Mesendoderm (in vitro differentiated cells): ENCODE results near the gene GMDS.
"Not testable (repeated sequence)": the region's sequence is repeated elsewhere in the genome, so short reads cannot be mapped to it uniquely, and the experiment has no call there.

Experiments
- DNase-seq: peaks from one replicate; pipeline ENCODE4 v3.0.0; 2013
- H2AK5ac ChIP-seq: 2 replicates; pipeline ENCODE4 v1.6.1; 2013; ENCODE audit warnings: low read length, inconsistent platforms
- H2BK120ac ChIP-seq: 2 replicates; pipeline ENCODE4 v1.6.1; 2013; ENCODE audit warnings: low read depth, mild to moderate bottlenecking, low read length, moderate library complexity, mixed read lengths
- H2BK15ac ChIP-seq: replicated peaks from 2 replicates; pipeline ENCODE4 v1.6.1; 2013; ENCODE audit warnings: low read depth, mild to moderate bottlenecking, moderate library complexity
- H2BK5ac ChIP-seq: 2 replicates; pipeline ENCODE4 v1.6.1; 2013; ENCODE audit warnings: low read length, inconsistent platforms
- H3K18ac ChIP-seq: 2 replicates; pipeline ENCODE4 v1.6.1; 2013; ENCODE audit warnings: mild to moderate bottlenecking, low read length, mixed read lengths
- H3K23ac ChIP-seq: one replicate; pipeline ENCODE4 v1.6.1; 2013; ENCODE audit warnings: low read length
- H3K27ac ChIP-seq: 2 replicates; pipeline ENCODE4 v1.5.1; 2013; ENCODE audit warnings: low read depth, mild to moderate bottlenecking, inconsistent platforms, low read length, moderate library complexity
- H3K27me3 ChIP-seq: 2 replicates; pipeline ENCODE4 v1.6.1; 2013; ENCODE audit warnings: low read length, control low read depth, mild to moderate bottlenecking, inconsistent platforms; ENCODE audit not compliant: insufficient read depth, poor library complexity
- H3K36me3 ChIP-seq: 2 replicates; pipeline ENCODE4 v1.6.1; 2013; ENCODE audit warnings: low read length, inconsistent platforms; ENCODE audit not compliant: control insufficient read depth, insufficient read depth
- H3K4ac ChIP-seq: one replicate; pipeline ENCODE4 v1.6.1; 2013; ENCODE audit warnings: low read depth, mild to moderate bottlenecking, low read length, moderate library complexity
- H3K4me1 ChIP-seq: 2 replicates; pipeline ENCODE4 v1.6.1; 2013; ENCODE audit warnings: low read depth, low read length, inconsistent platforms; ENCODE audit not compliant: control insufficient read depth
- H3K4me2 ChIP-seq: 2 replicates; pipeline ENCODE4 v1.6.1; 2013; ENCODE audit warnings: low read length
- H3K4me3 ChIP-seq: 2 replicates; pipeline ENCODE4 v1.5.1; 2013; ENCODE audit warnings: mild to moderate bottlenecking, low read length
- H3K56ac ChIP-seq: one replicate; pipeline ENCODE4 v1.6.1; 2013; ENCODE audit warnings: low read length
- H3K79me1 ChIP-seq: 2 replicates; pipeline ENCODE4 v1.6.1; 2013; ENCODE audit warnings: low read length, inconsistent platforms
- H3K79me2 ChIP-seq: 2 replicates; pipeline ENCODE4 v1.6.1; 2013; ENCODE audit warnings: mild to moderate bottlenecking, low read length; ENCODE audit not compliant: control insufficient read depth, insufficient read depth
- H3K9ac ChIP-seq: 2 replicates; pipeline ENCODE4 v1.6.1; 2013; ENCODE audit warnings: low read length, inconsistent platforms
- H4K5ac ChIP-seq: one replicate; pipeline ENCODE4 v1.6.1; 2013; ENCODE audit warnings: low read length
- H4K8ac ChIP-seq: one replicate; pipeline ENCODE4 v1.6.1; 2013; ENCODE audit warnings: low read depth, mild to moderate bottlenecking, control low read depth, low read length, moderate library complexity
- WGBS: extraction: QIAGEN DNeasy Blood & Tissue Kit; methylation state at CpG from one replicate; pipeline ENCODE4 v1.1.7; 2013; ENCODE audit warnings: low lambda C conversion rate, missing lambda C conversion rate; ENCODE audit not compliant: insufficient coverage; ENCODE audit errors: extremely low coverage; 5-methylcytosine and 5-hydroxymethylcytosine counted together

The GMDS gene

DNA sequence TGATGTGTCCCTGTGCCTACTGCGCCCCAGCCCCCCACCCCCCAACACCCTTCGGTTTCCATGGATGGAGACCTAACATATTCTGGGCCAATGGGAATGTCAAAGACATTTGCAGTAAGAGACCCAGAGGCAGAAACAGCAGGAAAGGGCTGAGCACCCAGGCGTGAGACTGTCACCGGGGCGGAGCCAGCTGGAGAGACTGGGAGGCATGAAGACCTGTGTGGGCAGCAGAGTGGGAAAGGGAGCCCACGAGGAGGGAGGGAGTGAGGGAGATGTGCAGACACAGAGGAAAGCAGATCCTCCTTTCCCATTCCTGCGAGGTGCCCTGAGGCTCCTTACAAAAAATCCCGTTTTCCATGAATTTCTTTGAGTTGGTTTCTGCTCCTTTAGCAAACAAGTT lies 485.5 kb downstream of the GMDS start:
- Histone ChIP-seq H2BK5ac (no peak overlapping the region), H2AK5ac (no peak overlapping the region), H2BK120ac (no peak overlapping the region), H3K4ac (no peak overlapping the region), H3K9ac (no peak overlapping the region), H2BK15ac (no peak overlapping the region), H3K79me1 (no peaks in the 10 kb centered on the region), H3K79me2 (no peaks in the 10 kb centered on the region), H4K5ac (no peak overlapping the region), H3K56ac (no peak overlapping the region), H3K23ac (no peak overlapping the region), H3K27ac (no peak overlapping the region), H3K4me1 (peaks cover 3% of the 10 kb centered on the region), H3K4me3 (no peak overlapping the region), H3K36me3 (no peaks in the 10 kb centered on the region), H3K27me3 (no peaks in the 10 kb centered on the region), H3K4me2 (no peak overlapping the region), H3K18ac (no peak overlapping the region), H4K8ac (no peak overlapping the region)
- no peak for DNase-seq
- no CpG with 5 or more reads among the region's 8 CpGs for WGBS

DNA sequence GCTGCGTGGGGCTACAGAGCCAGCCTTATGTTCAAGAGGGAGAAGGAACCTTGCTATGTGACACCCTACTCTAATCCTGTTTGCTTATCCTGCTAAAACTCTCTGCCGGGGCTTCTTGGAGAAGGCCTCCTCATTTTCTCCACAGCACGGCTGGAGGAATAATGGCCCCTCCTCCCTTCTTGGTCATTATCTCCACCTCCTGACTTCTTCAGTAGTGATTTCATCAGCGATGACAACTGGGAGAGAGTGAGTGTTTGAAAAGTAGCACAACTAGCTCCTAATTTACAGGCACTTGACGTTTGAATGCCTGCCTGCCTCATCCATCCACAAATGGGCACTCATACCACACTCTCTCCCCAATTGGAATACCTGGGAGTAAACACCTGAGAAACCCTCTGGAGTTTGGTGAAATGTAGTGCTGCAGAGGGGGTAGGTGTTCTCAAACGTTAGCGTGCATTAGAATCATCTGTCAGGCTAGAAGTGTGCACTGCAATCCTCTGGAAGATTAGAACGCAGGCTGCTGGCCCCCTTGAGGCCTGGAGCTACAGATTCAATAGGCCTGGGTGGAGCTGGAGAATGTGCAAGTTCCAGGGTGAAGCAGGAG lies 487.2 kb downstream of the GMDS start:
- no peak overlapping the region for H3K4ac ChIP-seq
- H3K56ac ChIP-seq = no peak overlapping the region
- no peak overlapping the region for H2BK5ac ChIP-seq
- H4K5ac ChIP-seq = no peak overlapping the region
- H3K27me3 ChIP-seq = no peaks in the 10 kb centered on the region
- H3K9ac ChIP-seq = no peak overlapping the region
- H4K8ac ChIP-seq = no peak overlapping the region
- no peak overlapping the region for H2BK120ac ChIP-seq
- WGBS = no CpG with 5 or more reads among the region's 8 CpGs
- no peak overlapping the region for H3K4me2 ChIP-seq
- no peak overlapping the region for H2BK15ac ChIP-seq
- H3K79me1 ChIP-seq = no peaks in the 10 kb centered on the region
- no peak overlapping the region for H2AK5ac ChIP-seq
- no peak overlapping the region for H3K4me3 ChIP-seq
- H3K4me1 ChIP-seq = peaks cover 3% of the 10 kb centered on the region
- H3K79me2 ChIP-seq = no peaks in the 10 kb centered on the region
- no peak overlapping the region for H3K23ac ChIP-seq
- no peak overlapping the region for H3K27ac ChIP-seq
- no peaks in the 10 kb centered on the region for H3K36me3 ChIP-seq
- H3K18ac ChIP-seq = no peak overlapping the region
- peak; percentile 91 for DNase-seq

DNA sequence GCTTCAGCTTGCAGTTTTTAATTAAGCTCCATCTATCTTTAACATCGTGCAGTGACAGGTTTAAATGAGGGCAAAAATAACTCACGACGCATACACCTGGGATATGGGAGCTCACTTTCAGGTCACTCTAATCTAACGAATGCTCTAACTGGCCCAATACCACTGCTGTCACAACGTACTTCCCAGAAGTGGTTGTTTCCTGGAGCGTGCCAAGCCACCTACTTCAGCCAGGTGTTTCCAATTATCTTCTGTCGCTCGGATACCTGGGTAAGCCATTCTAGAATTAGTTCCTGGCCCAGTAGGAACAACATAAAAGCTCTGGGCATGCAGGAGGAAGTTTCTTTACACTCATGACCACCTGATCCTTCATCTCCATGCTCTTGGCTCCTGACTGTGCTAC lies 488.3 kb downstream of the GMDS start:
- no peaks in the 10 kb centered on the region for H3K27me3 ChIP-seq
- WGBS = no CpG with 5 or more reads among the region's 8 CpGs
- H3K9ac ChIP-seq = no peak overlapping the region
- H3K23ac ChIP-seq = no peak overlapping the region
- no peaks in the 10 kb centered on the region for H3K79me1 ChIP-seq
- no peak overlapping the region for H4K8ac ChIP-seq
- H2BK5ac ChIP-seq = no peak overlapping the region
- H3K56ac ChIP-seq = no peak overlapping the region
- no peak overlapping the region for H2AK5ac ChIP-seq
- no peak overlapping the region for H3K18ac ChIP-seq
- DNase-seq = no peak
- H3K36me3 ChIP-seq = no peaks in the 10 kb centered on the region
- no peak overlapping the region for H3K4ac ChIP-seq
- no peak overlapping the region for H3K4me2 ChIP-seq
- no peak overlapping the region for H2BK15ac ChIP-seq
- no peak overlapping the region for H3K4me3 ChIP-seq
- no peaks in the 10 kb centered on the region for H3K79me2 ChIP-seq
- H2BK120ac ChIP-seq = no peak overlapping the region
- H3K27ac ChIP-seq = no peak overlapping the region
- peaks cover 3% of the 10 kb centered on the region for H3K4me1 ChIP-seq
- H4K5ac ChIP-seq = no peak overlapping the region

DNA sequence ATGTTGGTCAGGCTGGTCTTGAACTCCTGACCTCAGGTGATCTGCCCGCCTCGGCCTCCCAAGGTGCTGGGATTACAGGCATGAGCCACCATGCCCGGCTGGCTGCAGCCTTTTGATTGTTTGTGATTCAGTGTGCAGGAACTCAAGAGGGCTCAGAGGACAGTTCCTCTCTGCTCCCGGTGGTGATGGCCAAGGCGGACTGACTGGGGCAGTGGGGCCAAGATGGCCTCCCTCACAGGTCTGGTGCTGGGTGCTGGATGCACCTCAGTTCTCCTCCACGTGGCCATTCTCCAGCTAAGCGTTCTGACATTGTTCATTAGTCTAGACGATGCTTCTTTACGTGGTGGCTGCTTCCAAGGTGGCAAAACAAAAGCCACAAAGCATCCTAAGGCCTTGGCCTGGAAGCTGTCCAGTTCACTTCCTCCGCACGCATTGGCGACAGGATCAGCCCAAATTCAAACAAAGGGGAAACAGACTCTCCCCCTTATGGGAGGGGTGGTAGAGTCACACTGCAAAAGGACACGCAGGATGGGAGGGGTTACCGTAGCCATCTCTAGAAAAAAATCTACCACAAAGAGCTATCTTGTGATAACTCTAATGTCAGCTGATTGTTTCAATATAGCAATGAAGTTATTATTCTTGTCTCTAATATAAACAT lies 488.8 kb downstream of the GMDS start:
- Histone ChIP-seq H3K23ac (no peak overlapping the region), H3K4ac (no peak overlapping the region), H3K4me1 (peaks cover 3% of the 10 kb centered on the region), H4K5ac (no peak overlapping the region), H4K8ac (no peak overlapping the region), H2BK120ac (no peak overlapping the region), H2BK5ac (no peak overlapping the region), H3K27ac (no peak overlapping the region), H3K56ac (no peak overlapping the region), H3K27me3 (no peaks in the 10 kb centered on the region), H2BK15ac (no peak overlapping the region), H3K79me1 (no peaks in the 10 kb centered on the region), H3K79me2 (no peaks in the 10 kb centered on the region), H3K18ac (no peak overlapping the region), H3K4me3 (no peak overlapping the region), H2AK5ac (no peak overlapping the region), H3K36me3 (no peaks in the 10 kb centered on the region), H3K9ac (no peak overlapping the region), H3K4me2 (no peak overlapping the region)
- DNase-seq = no peak
- WGBS = no CpG with 5 or more reads among the region's 14 CpGs

DNA sequence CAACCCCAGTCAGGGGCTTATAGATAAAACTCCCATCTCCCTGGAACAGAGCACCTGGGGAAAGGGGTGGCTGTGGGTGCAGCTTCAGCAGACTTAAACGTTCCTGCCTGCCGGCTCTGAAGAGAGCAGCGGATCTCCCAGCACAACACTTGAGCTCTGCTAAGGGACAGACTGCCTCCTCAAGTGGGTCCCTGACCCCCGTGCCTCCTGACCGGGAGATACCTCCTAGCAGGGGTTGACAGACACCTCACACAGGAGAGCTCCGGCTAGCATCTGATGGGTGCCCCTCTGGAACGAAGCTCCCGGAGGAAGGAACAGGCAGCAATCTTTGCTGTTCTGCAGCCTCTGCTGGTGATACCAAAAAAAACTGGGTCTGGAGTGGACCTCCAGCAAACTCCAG lies 494.3 kb downstream of the GMDS start:
- no CpG with 5 or more reads among the region's 8 CpGs for WGBS
- not testable (repeated sequence) for H2BK5ac ChIP-seq, H3K18ac ChIP-seq

DNA sequence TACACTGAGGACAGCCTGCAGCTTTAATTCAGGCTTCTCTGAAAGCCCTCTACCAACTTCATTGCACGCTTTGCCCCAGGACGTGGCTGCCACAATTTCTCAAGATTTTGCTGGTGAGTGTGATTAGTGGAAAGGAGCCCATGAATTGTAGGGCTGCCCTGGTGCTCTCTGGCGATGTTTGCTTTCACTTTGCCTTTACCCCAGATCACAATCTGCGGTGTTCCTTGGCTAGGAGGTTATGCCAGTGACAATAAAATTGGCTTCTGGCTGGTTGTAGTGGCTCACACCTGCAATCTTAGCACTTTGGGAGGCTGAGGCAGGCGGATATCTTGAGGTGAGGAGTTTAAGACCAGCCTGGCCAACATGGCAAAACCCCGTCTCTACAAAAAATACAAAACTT lies 496.4 kb downstream of the GMDS start:
- no peak for DNase-seq
- no peaks in the 10 kb centered on the region for H3K79me1 ChIP-seq
- no peak overlapping the region for H2BK5ac ChIP-seq
- no peak overlapping the region for H4K5ac ChIP-seq
- H3K9ac ChIP-seq = no peak overlapping the region
- H2BK120ac ChIP-seq = no peak overlapping the region
- no peak overlapping the region for H2AK5ac ChIP-seq
- no peak overlapping the region for H3K18ac ChIP-seq
- H3K36me3 ChIP-seq = no peaks in the 10 kb centered on the region
- no peaks in the 10 kb centered on the region for H3K4me1 ChIP-seq
- H3K4me2 ChIP-seq = no peak overlapping the region
- H3K23ac ChIP-seq = no peak overlapping the region
- no peaks in the 10 kb centered on the region for H3K79me2 ChIP-seq
- no peak overlapping the region for H3K56ac ChIP-seq
- no peak overlapping the region for H3K4me3 ChIP-seq
- H3K4ac ChIP-seq = no peak overlapping the region
- H2BK15ac ChIP-seq = no peak overlapping the region
- H4K8ac ChIP-seq = no peak overlapping the region
- no peak overlapping the region for H3K27ac ChIP-seq
- no peaks in the 10 kb centered on the region for H3K27me3 ChIP-seq
- no CpG with 5 or more reads among the region's 6 CpGs for WGBS

More for the DNA sequence above, 494.3 kb downstream of the GMDS start:
- H3K27me3 ChIP-seq, H3K9ac ChIP-seq, H2BK15ac ChIP-seq, H3K79me1 ChIP-seq, H4K5ac ChIP-seq, DNase-seq, H3K4me1 ChIP-seq, H2BK120ac ChIP-seq, H3K23ac ChIP-seq, H4K8ac ChIP-seq, H2AK5ac ChIP-seq, H3K4ac ChIP-seq, H3K27ac ChIP-seq, H3K4me3 ChIP-seq, H3K4me2 ChIP-seq, H3K36me3 ChIP-seq, H3K56ac ChIP-seq, H3K79me2 ChIP-seq: not testable (repeated sequence)
